ENCODE results near the gene SRSF10.
A peak's percentile ranks its signal among the peaks of the same experiment; 100 is the strongest.

Gene SRSF10

DNA sequence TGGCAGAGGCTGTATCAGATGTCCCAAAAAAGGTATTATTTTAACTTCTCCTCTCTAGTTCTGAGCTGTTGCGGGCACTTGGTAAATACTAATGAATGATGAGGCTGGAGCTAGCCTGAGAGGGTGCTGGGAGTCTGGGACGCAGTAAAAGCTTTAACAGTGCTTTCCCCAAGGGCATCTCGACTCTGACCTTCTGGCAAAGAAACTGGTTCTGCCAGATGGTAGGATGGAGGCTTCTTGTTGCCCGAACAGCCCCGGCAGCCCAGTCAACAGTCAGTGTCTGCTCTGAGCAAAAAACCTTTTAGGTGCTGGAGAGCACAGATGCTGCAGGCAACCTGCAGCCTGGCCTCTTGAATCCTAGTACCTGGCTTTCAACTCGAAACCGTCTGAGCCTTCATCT lies 23.0 kb downstream of the SRSF10 start:
- H3K9me3 Mint-ChIP-seq (ENCODE audit: low read depth), result no peaks in the 10 kb centered on the region
- H3K4me3 Mint-ChIP-seq, result peak overlapping the region; percentile 56
- peaks cover 12% of the 10 kb centered on the region for H3K36me3 Mint-ChIP-seq
- H3K4me1 Mint-ChIP-seq (ENCODE audit: low read depth), result peaks cover 50% of the 10 kb centered on the region
- no peaks in the 10 kb centered on the region for H3K27me3 Mint-ChIP-seq
- peak overlapping the region; percentile 76 for H3K27ac Mint-ChIP-seq

GRCh38 chr1:23953020-23953419 lies 27.1 kb downstream of the SRSF10 start:
- H3K9me3 Mint-ChIP-seq (ENCODE audit: low read depth), result no peaks in the 10 kb centered on the region
- peaks cover 22% of the 10 kb centered on the region for H3K4me1 Mint-ChIP-seq (ENCODE audit: low read depth)
- no peak overlapping the region for H3K4me3 Mint-ChIP-seq
- no peaks in the 10 kb centered on the region for H3K36me3 Mint-ChIP-seq
- no peaks in the 10 kb centered on the region for H3K27me3 Mint-ChIP-seq
- H3K27ac Mint-ChIP-seq, result no peak overlapping the region

GRCh38 chr1:23947366-23947765 lies 32.8 kb downstream of the SRSF10 start:
- no peaks in the 10 kb centered on the region for H3K27me3 Mint-ChIP-seq
- peaks cover 5% of the 10 kb centered on the region for H3K36me3 Mint-ChIP-seq
- no peak overlapping the region for H3K4me3 Mint-ChIP-seq
- peaks cover 17% of the 10 kb centered on the region for H3K9me3 Mint-ChIP-seq (ENCODE audit: low read depth)
- H3K27ac Mint-ChIP-seq, result no peak overlapping the region
- no peaks in the 10 kb centered on the region for H3K4me1 Mint-ChIP-seq (ENCODE audit: low read depth)

GRCh38 chr1:23936481-23937176 lies 43.5 kb downstream of the SRSF10 start:
- no peak overlapping the region for H3K4me3 Mint-ChIP-seq
- no peaks in the 10 kb centered on the region for H3K36me3 Mint-ChIP-seq
- H3K4me1 Mint-ChIP-seq (ENCODE audit: low read depth), result no peaks in the 10 kb centered on the region
- no peaks in the 10 kb centered on the region for H3K27me3 Mint-ChIP-seq
- H3K27ac Mint-ChIP-seq, result no peak overlapping the region
- H3K9me3 Mint-ChIP-seq (ENCODE audit: low read depth), result no peaks in the 10 kb centered on the region

DNA sequence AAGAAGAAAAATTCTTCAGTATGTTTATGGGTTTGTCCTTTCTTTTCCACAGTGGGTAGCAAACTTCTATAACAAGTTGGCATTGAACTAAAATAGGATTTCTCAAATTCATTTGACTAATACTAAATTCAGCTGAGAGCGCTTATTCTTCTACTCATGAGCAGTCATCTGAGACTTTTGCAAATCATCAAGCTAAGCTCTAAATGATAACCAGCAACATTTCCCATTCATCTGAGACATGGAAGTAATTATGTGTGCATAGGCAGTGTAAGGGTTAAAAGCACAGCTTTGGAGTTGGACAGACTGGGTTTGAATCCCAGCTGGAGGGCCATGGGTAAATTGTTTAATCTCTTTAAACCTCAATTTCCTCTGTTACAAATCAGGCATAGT lies 48.6 kb downstream of the SRSF10 start:
- H3K4me3 Mint-ChIP-seq, result no peak overlapping the region
- no peak overlapping the region for H3K27ac Mint-ChIP-seq
- H3K9me3 Mint-ChIP-seq (ENCODE audit: low read depth), result no peaks in the 10 kb centered on the region
- no peaks in the 10 kb centered on the region for H3K36me3 Mint-ChIP-seq
- H3K27me3 Mint-ChIP-seq, result no peaks in the 10 kb centered on the region
- H3K4me1 Mint-ChIP-seq (ENCODE audit: low read depth), result no peaks in the 10 kb centered on the region

DNA sequence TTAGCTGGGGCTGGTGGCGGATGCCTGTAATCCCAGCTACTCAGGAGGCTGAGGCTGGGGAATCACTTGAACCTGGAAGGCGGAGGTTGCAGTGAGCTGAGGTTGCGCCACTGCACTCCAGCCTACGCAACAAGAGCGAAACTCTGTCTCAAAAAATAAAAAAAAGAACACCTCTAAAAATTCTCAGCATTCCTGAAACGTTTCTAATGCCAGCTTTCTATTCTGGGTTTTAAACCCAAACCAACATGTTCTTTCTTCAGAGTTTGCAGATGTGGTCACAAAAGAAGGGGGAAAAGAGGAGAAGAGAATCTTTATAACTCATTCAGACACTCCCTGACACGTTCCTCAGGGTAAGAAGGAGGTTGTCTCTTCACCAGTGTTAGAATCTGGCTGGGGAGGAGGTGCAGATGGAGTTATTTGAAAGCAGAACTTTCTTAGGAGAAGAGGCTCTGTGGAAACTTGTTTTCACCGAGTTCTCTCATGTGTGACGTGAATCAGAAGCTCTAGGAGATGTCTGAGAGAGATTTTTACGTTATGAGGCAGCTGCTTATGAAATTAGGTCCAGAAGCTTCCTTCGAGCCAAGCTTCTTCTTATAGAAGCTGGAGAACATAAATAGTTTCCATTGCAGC lies 49.2 kb downstream of the SRSF10 start:
- no peak overlapping the region for H3K4me3 Mint-ChIP-seq
- H3K27me3 Mint-ChIP-seq, result no peaks in the 10 kb centered on the region
- H3K9me3 Mint-ChIP-seq (ENCODE audit: low read depth), result no peaks in the 10 kb centered on the region
- H3K27ac Mint-ChIP-seq, result no peak overlapping the region
- no peaks in the 10 kb centered on the region for H3K4me1 Mint-ChIP-seq (ENCODE audit: low read depth)
- H3K36me3 Mint-ChIP-seq, result no peaks in the 10 kb centered on the region

- Mint-ChIP-seq H3K9me3 (ENCODE audit: low read depth) (no peaks in the 10 kb centered on the region), H3K27me3 (no peaks in the 10 kb centered on the region), H3K27ac (no peak overlapping the region), H3K36me3 (no peaks in the 10 kb centered on the region), H3K4me3 (no peak overlapping the region), H3K4me1 (ENCODE audit: low read depth) (no peaks in the 10 kb centered on the region)
These were observed 49.9 kb downstream of the SRSF10 start for GRCh38 chr1:23930270-23930669.

DNA sequence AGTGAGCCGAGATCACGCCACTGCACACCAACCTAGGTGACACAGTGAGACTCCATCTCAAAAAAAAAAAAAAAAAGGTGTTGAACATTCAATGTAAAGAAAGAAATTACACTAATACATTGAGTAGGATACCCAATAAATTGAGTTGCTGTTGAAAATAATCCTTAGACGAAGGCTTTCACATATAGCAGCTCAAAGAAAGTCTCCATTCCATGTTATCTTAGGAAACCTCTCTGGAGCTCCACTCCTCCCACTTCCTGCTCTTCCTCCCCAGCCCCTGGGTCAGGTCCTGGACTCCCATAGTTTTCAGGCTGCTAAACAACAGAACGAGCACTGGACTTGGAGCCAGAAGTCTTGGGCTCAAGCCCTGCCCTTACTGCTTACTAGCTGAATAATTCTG lies 51.3 kb downstream of the SRSF10 start:
- no peak overlapping the region for H3K27ac Mint-ChIP-seq
- no peaks in the 10 kb centered on the region for H3K9me3 Mint-ChIP-seq (ENCODE audit: low read depth)
- H3K36me3 Mint-ChIP-seq, result no peaks in the 10 kb centered on the region
- H3K4me3 Mint-ChIP-seq, result no peak overlapping the region
- H3K4me1 Mint-ChIP-seq (ENCODE audit: low read depth), result no peaks in the 10 kb centered on the region
- H3K27me3 Mint-ChIP-seq, result no peaks in the 10 kb centered on the region

DNA sequence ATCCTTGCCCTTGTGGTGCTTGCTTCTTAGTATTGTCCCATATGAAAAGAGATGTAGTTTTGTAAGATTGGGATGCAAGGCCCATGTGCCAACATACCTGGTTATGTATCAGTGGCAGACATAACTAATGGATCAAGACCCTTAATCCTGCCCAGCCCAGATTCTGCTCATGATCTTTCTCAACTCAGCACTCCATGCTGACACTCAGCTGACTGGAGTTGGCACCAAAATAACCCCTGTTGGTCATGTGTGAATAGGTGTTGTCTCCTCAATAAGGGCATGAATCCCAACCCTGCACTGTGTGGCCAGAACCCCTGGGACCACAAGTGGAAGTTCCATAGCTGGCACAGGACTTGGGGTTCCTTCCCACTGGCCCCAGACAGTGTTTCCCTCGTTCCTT lies 53.0 kb downstream of the SRSF10 start:
- no peak overlapping the region for H3K27ac Mint-ChIP-seq
- H3K36me3 Mint-ChIP-seq, result no peaks in the 10 kb centered on the region
- H3K27me3 Mint-ChIP-seq, result no peaks in the 10 kb centered on the region
- no peaks in the 10 kb centered on the region for H3K9me3 Mint-ChIP-seq (ENCODE audit: low read depth)
- H3K4me1 Mint-ChIP-seq (ENCODE audit: low read depth), result no peaks in the 10 kb centered on the region
- no peak overlapping the region for H3K4me3 Mint-ChIP-seq

DNA sequence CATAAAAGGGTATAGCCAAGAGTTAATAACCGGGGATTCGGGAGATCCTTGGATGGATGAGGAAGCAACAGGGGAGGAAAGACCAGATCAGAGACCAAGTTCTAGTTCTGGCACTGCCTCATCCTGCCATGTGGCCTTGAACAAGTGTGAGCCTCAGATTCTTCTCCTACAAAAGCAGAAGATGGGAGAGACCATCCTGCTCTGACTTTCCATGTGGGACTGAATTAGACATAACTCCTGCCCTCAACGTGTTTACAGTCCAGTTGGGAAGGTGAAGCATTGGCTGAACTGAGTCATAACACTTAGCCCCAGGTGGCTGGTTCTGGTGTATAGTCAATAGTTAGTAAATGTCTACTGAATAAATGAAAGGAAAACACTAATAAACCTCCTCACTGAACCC lies 54.8 kb downstream of the SRSF10 start:
- no peak overlapping the region for H3K27ac Mint-ChIP-seq
- H3K4me1 Mint-ChIP-seq (ENCODE audit: low read depth), result no peaks in the 10 kb centered on the region
- no peaks in the 10 kb centered on the region for H3K36me3 Mint-ChIP-seq
- no peak overlapping the region for H3K4me3 Mint-ChIP-seq
- no peaks in the 10 kb centered on the region for H3K27me3 Mint-ChIP-seq
- no peaks in the 10 kb centered on the region for H3K9me3 Mint-ChIP-seq (ENCODE audit: low read depth)

- H3K9me3 Mint-ChIP-seq (ENCODE audit: low read depth), result no peaks in the 10 kb centered on the region
- H3K27me3 Mint-ChIP-seq, result no peaks in the 10 kb centered on the region
- no peak overlapping the region for H3K4me3 Mint-ChIP-seq
- H3K4me1 Mint-ChIP-seq (ENCODE audit: low read depth), result peaks cover 2% of the 10 kb centered on the region
- no peaks in the 10 kb centered on the region for H3K36me3 Mint-ChIP-seq
- no peak overlapping the region for H3K27ac Mint-ChIP-seq
These were observed 55.5 kb downstream of the SRSF10 start for GRCh38 chr1:23924601-23925000.

DNA sequence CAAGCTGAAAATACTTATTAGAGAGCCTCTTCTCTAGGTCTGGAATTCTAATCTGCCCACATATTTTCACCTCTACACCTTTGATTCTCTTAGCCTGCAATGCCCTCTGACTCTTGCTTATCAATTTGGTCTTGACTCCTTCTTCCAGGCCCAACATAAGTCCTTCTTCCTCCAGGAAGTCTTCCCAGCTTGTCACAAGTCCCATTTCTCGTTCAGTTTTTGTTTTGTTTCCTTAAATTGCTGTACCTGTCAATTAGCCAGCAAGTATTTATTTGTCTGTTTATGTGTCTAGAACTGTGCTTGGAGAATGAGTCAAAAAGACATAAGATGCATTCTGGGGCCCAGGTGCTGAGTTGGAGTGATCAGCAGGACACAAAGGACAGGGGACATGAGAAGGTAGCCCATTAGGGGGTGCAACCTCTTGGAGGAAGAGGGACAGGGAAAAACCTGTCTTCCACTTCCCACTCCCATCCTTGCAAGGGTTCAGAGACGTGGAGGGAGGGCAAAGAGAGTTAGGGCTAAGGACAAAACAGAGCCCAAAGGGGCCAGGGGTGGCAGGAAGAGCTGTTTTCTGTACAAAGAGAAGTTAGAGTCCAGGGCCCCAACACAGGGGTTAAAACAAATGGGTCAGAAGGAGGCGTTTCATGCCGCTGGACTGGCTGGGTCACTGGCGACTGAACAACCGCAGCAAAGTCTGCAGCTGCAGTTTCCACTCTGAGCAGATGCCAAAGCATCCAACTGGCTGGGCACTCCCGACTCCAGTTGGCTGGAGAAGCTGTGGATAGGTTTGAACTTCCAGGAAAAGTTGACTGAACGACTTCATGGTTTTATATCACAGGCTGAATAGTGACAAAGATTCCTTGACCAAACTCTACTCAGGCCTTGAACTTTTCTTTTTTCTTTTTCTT lies 56.3 kb downstream of the SRSF10 start:
- no peaks in the 10 kb centered on the region for H3K36me3 Mint-ChIP-seq
- H3K4me1 Mint-ChIP-seq (ENCODE audit: low read depth), result peaks cover 2% of the 10 kb centered on the region
- H3K27ac Mint-ChIP-seq, result no peak overlapping the region
- no peaks in the 10 kb centered on the region for H3K9me3 Mint-ChIP-seq (ENCODE audit: low read depth)
- H3K4me3 Mint-ChIP-seq, result no peak overlapping the region
- no peaks in the 10 kb centered on the region for H3K27me3 Mint-ChIP-seq

DNA sequence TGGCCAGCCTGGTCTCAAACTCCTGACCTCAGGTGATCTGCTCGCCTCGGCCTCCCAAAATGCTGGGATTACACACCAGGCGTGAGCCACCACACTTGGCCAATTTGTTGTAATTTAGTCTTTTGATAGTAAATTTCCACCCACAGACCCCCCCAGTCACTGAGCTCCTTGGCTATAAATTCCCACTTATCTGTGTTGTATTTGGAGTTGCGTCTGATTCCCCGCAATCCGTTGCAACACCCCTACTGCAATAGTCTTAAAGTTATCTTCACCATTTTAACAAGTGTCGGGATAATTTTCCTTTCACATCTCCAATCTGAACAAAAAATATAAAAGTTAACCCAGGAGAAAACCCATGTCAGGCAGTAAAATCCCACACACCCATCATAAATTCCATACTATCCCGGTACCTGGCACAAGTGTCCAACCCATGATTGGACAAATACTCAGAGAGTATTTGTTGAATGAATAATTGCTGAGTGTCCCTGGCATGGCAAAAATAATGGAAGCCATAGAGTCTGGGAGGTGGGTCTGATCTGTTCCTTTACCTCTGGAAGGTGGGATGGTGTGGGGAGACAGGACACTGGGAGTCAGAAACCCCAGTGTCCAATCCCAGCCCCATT lies 57.7 kb downstream of the SRSF10 start:
- no peaks in the 10 kb centered on the region for H3K9me3 Mint-ChIP-seq (ENCODE audit: low read depth)
- H3K4me3 Mint-ChIP-seq, result no peak overlapping the region
- peaks cover 2% of the 10 kb centered on the region for H3K4me1 Mint-ChIP-seq (ENCODE audit: low read depth)
- H3K27ac Mint-ChIP-seq, result no peak overlapping the region
- no peaks in the 10 kb centered on the region for H3K36me3 Mint-ChIP-seq
- H3K27me3 Mint-ChIP-seq, result no peaks in the 10 kb centered on the region

- no peaks in the 10 kb centered on the region for H3K36me3 Mint-ChIP-seq
- no peaks in the 10 kb centered on the region for H3K27me3 Mint-ChIP-seq
- H3K27ac Mint-ChIP-seq, result peak overlapping the region; percentile 66
- H3K9me3 Mint-ChIP-seq (ENCODE audit: low read depth), result no peaks in the 10 kb centered on the region
- no peak overlapping the region for H3K4me3 Mint-ChIP-seq
- peaks cover 32% of the 10 kb centered on the region for H3K4me1 Mint-ChIP-seq (ENCODE audit: low read depth)
These were observed 63.7 kb downstream of the SRSF10 start for GRCh38 chr1:23916209-23917131.

Data from activated naive CD8-positive, alpha-beta T cell (primary cell).